Tibial nerve (tissue), 4 donors: Measurements from ENCODE around the gene OLR1. TPM values are rescaled to one million over a fixed set of nuclear protein-coding genes. Genes with fewer than 3 reads are reported as not detected.

Experiments
- DNase-seq, 2 donors: peaks; one replicate each; pipeline ENCODE4 v3.0.0-alpha.2; 2019; ENCODE audit warnings: low spot score in 2 of 2
- H3K27ac ChIP-seq, 4 donors: fragments of 200-600 bp; sonication (generic) in 3 of 4; one replicate each; pipeline ENCODE4 v1.5.1; 2017 to 2019; ENCODE audit warnings: mild to moderate bottlenecking in 1 of 4
- H3K27me3 ChIP-seq, 2 donors: fragments of 200-600 bp; sonication (generic) in 1 of 2; one replicate each; pipeline versions ENCODE4 v1.5.1 to v1.6.0; 2017 to 2019
- H3K36me3 ChIP-seq, 3 donors: fragments of 200-600 bp; sonication (generic); one replicate each; pipeline ENCODE4 v1.5.1; 2018 to 2019
- H3K4me1 ChIP-seq, 4 donors: fragments of 200-600 bp; sonication (generic) in 3 of 4; one replicate each; pipeline ENCODE4 v1.5.1; 2017 to 2019
- H3K4me3 ChIP-seq, 4 donors: fragments of 200-600 bp; sonication (generic) in 3 of 4; one replicate each; pipeline ENCODE4 v1.5.1; 2017 to 2019; ENCODE audit warnings: mild to moderate bottlenecking in 1 of 4, moderate library complexity in 1 of 4
- H3K9me3 ChIP-seq, 4 donors: fragments of 200-600 bp; sonication (generic) in 3 of 4; one replicate each; pipeline ENCODE4 v1.5.1; 2017 to 2019
- CTCF ChIP-seq, 5 experiments: fragments of 200-600 bp in 3 of 5; fragments of 450-650 bp in 2 of 5; sonication (generic) in 3 of 5; IDR thresholded peaks; one replicate each; pipeline ENCODE4 v1.5.1; 2016 to 2019; ENCODE audit warnings: antibody characterized with exemption in 5 of 5, mild to moderate bottlenecking in 3 of 5, moderate library complexity in 2 of 5
- EP300 ChIP-seq, 2 donors: sonication (generic); formaldehyde crosslinking; IDR thresholded peaks; one replicate each; pipeline ENCODE4 v1.6.1; 2017; ENCODE audit warnings: antibody characterized with exemption in 2 of 2, mild to moderate bottlenecking in 1 of 2
- POLR2A ChIP-seq, 2 donors: fragments of 450-650 bp; IDR thresholded peaks; one replicate each; pipeline ENCODE4 v1.6.1; 2017; ENCODE audit warnings: antibody characterized with exemption in 2 of 2, mild to moderate bottlenecking in 2 of 2, moderate library complexity in 2 of 2
- WGBS, 2 donors: methylation state at CpG; one replicate each; pipeline ENCODE4 v1.1.5; 2018; 5-methylcytosine and 5-hydroxymethylcytosine counted together
- total RNA-seq, 4 donors: library from RNA; depleted of rRNA; stranded (reverse); fragments of >200 nt; gene quantifications; one replicate each; pipeline ENCODE4 v1.1.0, GENCODE V29; 2016

OLR1 gene
- total RNA-seq, 4 donors from 2014 or later = 0.84 to 18.1 (median 2.2) TPM

GRCh38 chr12:10197879-10198278 is 25.9 kb upstream of the OLR1 start:
- Histone ChIP-seq H3K4me3 (no peak overlapping the region), H3K9me3 (no peaks in the 10 kb centered on the region), H3K27ac (no peak overlapping the region), H3K36me3 (no peaks in the 10 kb centered on the region), H3K4me1 (no peaks in the 10 kb centered on the region), H3K27me3 (no peaks in the 10 kb centered on the region)
- DNase-seq = no peak
- TF ChIP-seq EP300 (IDR thresholded peaks at IDR 0.05) = no peak
- TF ChIP-seq POLR2A (IDR thresholded peaks at IDR 0.05) = no peak
- TF ChIP-seq CTCF (IDR thresholded peaks at IDR 0.05) = no peak
- 83 to 91% methylated on average over 5 of the region's 5 CpGs for WGBS, 2 donors

GRCh38 chr12:10196210-10196609 is 24.3 kb upstream of the OLR1 start:
- Histone ChIP-seq H3K4me1 (no peaks in the 10 kb centered on the region), H3K4me3 (no peak overlapping the region), H3K27ac (no peak overlapping the region), H3K36me3 (no peaks in the 10 kb centered on the region), H3K27me3 (no peaks in the 10 kb centered on the region), H3K9me3 (no peaks in the 10 kb centered on the region)
- DNase-seq = no peak
- TF ChIP-seq EP300 (IDR thresholded peaks at IDR 0.05) (no peak), POLR2A (IDR thresholded peaks at IDR 0.05) (no peak), CTCF (IDR thresholded peaks at IDR 0.05) (no peak)
- 79 to 84% methylated on average over 10 of the region's 10 CpGs for WGBS, 2 donors

GRCh38 chr12:10194160-10194670 is 22.3 kb upstream of the OLR1 start:
- TF ChIP-seq EP300 (IDR thresholded peaks at IDR 0.05) (no peak), CTCF (IDR thresholded peaks at IDR 0.05) (no peak), POLR2A (IDR thresholded peaks at IDR 0.05) (no peak)
- no peaks in the 10 kb centered on the region for H3K36me3 ChIP-seq
- no peaks in the 10 kb centered on the region for H3K4me1 ChIP-seq
- H3K9me3 ChIP-seq = no peaks in the 10 kb centered on the region
- H3K27ac ChIP-seq = no peak overlapping the region
- WGBS, 2 donors = 83 to 87% methylated on average over 3 of the region's 3 CpGs
- H3K4me3 ChIP-seq = no peak overlapping the region
- H3K27me3 ChIP-seq = no peaks in the 10 kb centered on the region
- DNase-seq = no peak

GRCh38 chr12:10191865-10192264 is 19.9 kb upstream of the OLR1 start:
- DNase-seq = no peak
- no peaks in the 10 kb centered on the region for H3K36me3 ChIP-seq
- TF ChIP-seq CTCF (IDR thresholded peaks at IDR 0.05) (no peak), EP300 (IDR thresholded peaks at IDR 0.05) (no peak), POLR2A (IDR thresholded peaks at IDR 0.05) (no peak)
- H3K27me3 ChIP-seq = no peaks in the 10 kb centered on the region
- no peak overlapping the region for H3K4me3 ChIP-seq
- no peaks in the 10 kb centered on the region for H3K4me1 ChIP-seq
- WGBS, 2 donors = 19 to 33% methylated on average over 2 of the region's 2 CpGs
- no peak overlapping the region for H3K27ac ChIP-seq
- no peaks in the 10 kb centered on the region for H3K9me3 ChIP-seq

GRCh38 chr12:10190558-10191388 is 18.8 kb upstream of the OLR1 start:
- peak in 1 of 2 donors; percentile 53 for DNase-seq
- H3K27me3 ChIP-seq = no peaks in the 10 kb centered on the region
- H3K36me3 ChIP-seq = no peaks in the 10 kb centered on the region
- H3K9me3 ChIP-seq = no peaks in the 10 kb centered on the region
- peaks cover 0 to 7% (median 0%) of the 10 kb centered on the region in 4 donors for H3K4me1 ChIP-seq
- 49 to 52% methylated on average over 13 of the region's 13 CpGs for WGBS, 2 donors
- no peak for TF ChIP-seq POLR2A (IDR thresholded peaks at IDR 0.05)
- TF ChIP-seq CTCF (IDR thresholded peaks at IDR 0.05) = peak; percentile 58 to 71 (median 65)
- H3K4me3 ChIP-seq = no peak overlapping the region
- no peak overlapping the region for H3K27ac ChIP-seq
